ENCODE data around the gene POU6F2. TPM values are rescaled to one million over a fixed set of nuclear protein-coding genes. Genes with fewer than 3 reads are reported as not detected.

The POU6F2 gene, protein sequence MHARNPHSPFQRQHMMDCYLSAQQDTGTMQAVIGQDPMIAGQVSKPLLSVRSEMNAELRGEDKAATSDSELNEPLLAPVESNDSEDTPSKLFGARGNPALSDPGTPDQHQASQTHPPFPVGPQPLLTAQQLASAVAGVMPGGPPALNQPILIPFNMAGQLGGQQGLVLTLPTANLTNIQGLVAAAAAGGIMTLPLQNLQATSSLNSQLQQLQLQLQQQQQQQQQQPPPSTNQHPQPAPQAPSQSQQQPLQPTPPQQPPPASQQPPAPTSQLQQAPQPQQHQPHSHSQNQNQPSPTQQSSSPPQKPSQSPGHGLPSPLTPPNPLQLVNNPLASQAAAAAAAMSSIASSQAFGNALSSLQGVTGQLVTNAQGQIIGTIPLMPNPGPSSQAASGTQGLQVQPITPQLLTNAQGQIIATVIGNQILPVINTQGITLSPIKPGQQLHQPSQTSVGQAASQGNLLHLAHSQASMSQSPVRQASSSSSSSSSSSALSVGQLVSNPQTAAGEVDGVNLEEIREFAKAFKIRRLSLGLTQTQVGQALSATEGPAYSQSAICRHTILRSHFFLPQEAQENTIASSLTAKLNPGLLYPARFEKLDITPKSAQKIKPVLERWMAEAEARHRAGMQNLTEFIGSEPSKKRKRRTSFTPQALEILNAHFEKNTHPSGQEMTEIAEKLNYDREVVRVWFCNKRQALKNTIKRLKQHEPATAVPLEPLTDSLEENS
- under 1 TPM in 1 of 4 donors, not detected in 3; 0.16 TPM for polyA plus RNA-seq
- long read RNA-seq, donor 1, result 0 reads
- long read RNA-seq, donor 2, result 0 reads
- long read RNA-seq, donor 3, result 0 reads
- long read RNA-seq, donor 4, result 0 reads
- long read RNA-seq, donor 5, result 0 reads
- long read RNA-seq, donor 6, result 0 reads
- long read RNA-seq, donor 7, result 0 reads
- long read RNA-seq, donor 8, result 0 reads
- long read RNA-seq, donor 9, result 0 reads
- long read RNA-seq, donor 10, partial matches to known transcripts, result 0 of 6 reads
- long read RNA-seq, donor 10, other reads (novel, unspliced or antisense), result 6 of 6 reads

DNA sequence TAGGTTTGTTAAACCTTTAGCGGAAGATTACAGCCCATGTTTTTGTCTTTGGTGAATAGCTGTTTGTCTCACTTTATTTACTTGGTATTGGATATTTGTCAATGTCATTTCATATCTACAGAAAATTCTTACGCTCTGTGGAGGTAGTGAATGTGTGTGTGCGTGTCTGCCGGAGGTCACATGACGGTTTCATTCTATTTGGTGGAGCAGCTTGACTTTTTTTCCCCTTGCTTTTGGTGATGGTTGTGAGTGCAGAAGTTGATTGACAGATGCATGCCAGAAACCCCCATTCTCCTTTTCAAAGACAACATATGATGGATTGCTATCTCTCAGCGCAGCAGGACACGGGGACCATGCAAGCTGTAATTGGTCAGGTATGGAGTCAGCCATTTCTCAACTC, at the start of gene POU6F2:
POU6F2 (plus strand) TSS at position 225 of the 400 bp plus-strand sequence; CDS start at position 270, 45 bp downstream.
- Histone ChIP-seq H3K27me3 (ENCODE audit: control insufficient read depth in 3 of 3, insufficient read depth in 3 of 3, low read length in 3 of 3) (peaks cover 0 to 21% (median 7%) of the 10 kb centered on the region in 3 donors), H3K27ac (ENCODE audit: low read depth in 1 of 3, low read length in 2 of 3) (no peak within 1 kb of the TSS), H3K36me3 (ENCODE audit: control insufficient read depth in 3 of 3, insufficient read depth in 2 of 3, low read depth in 1 of 3, low read length in 3 of 3) (no peaks in the 10 kb centered on the region), H3K4me3 (ENCODE audit: low read depth in 1 of 3, low read length in 3 of 3) (no peak within 1 kb of the TSS), H3K4me1 (ENCODE audit: control insufficient read depth in 3 of 3, insufficient read depth in 2 of 3, low read depth in 1 of 3, low read length in 2 of 3) (no peaks in the 10 kb centered on the region), H3K9me3 (ENCODE audit: control insufficient read depth in 2 of 2, insufficient read depth in 1 of 2, low read depth in 1 of 2, low read length in 1 of 2) (no peaks in the 10 kb centered on the region)
- 56 to 78% (median 71%) methylated on average over 7 of the region's 7 CpGs for WGBS, 3 donors
- DNase-seq (no peak), FAIRE-seq (no peak)

DNA sequence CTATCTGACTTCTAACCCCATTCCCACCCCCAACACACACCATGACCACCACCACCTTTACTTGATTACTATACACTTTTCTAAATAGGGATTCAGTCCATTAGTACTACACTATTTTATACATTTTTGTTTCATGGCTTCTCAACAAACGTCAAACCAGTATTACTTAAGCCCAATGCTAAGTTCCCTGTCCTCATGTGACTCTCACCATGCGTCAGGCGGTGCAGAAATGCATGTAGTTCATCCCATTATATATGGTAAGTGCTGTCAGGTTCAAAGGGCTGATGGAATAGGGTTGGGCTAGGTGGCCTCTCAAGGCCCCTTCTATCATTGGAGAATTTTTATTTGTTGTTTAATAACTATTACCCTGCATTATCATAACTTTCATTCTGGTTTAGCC, 49.2 kb upstream of the POU6F2 start:
- H3K9me3 ChIP-seq (ENCODE audit: control insufficient read depth in 2 of 2, insufficient read depth in 1 of 2, low read depth in 1 of 2, low read length in 1 of 2), result no peaks in the 10 kb centered on the region
- FAIRE-seq (no peak), DNase-seq (no peak)
- WGBS, 3 donors, result 86 to 91% (median 91%) methylated on average over 3 of the region's 3 CpGs
- no peaks in the 10 kb centered on the region for H3K4me1 ChIP-seq (ENCODE audit: control insufficient read depth in 3 of 3, insufficient read depth in 2 of 3, low read depth in 1 of 3, low read length in 2 of 3)
- H3K4me3 ChIP-seq (ENCODE audit: low read depth in 1 of 3, low read length in 3 of 3), result no peak overlapping the region
- no peaks in the 10 kb centered on the region for H3K36me3 ChIP-seq (ENCODE audit: control insufficient read depth in 3 of 3, insufficient read depth in 2 of 3, low read depth in 1 of 3, low read length in 3 of 3)
- H3K27ac ChIP-seq (ENCODE audit: low read depth in 1 of 3, low read length in 2 of 3), result no peak overlapping the region
- H3K27me3 ChIP-seq (ENCODE audit: control insufficient read depth in 3 of 3, insufficient read depth in 3 of 3, low read length in 3 of 3), result peaks cover 0 to 3% (median 0%) of the 10 kb centered on the region in 3 donors

DNA sequence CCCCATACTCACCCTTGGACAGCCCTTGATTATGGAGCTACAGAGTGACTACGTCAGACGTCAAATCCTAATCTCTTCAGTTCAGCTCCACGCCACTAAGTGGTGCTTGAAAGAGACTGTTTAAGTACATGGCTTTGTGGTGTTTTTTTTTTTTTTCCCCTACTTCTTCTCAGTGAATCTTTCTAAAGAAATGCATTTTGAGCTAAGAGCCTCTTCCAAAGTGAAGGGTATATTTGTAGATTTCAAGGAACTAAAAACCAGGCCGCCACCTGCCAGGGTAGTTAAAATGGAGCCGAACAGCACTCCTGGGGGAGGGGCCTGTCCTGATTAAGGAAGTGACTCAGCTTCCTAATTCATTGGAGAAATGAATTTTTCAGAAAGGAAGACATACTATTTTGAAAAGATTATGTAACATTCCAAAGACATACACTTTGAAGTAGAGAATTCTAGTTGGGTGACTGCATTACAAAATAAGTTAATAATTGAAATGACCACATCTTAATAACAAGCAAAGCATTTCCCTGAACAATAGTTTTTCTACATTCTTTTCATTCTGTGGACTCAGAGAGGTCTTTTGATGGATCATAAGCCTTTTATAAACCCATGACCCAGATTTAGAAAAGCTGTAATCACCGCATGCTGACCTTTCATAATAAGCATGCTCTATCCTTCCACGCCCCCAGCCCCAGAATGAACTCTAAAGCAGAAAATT, 48.1 kb upstream of the POU6F2 start:
- H3K27me3 ChIP-seq (ENCODE audit: control insufficient read depth in 3 of 3, insufficient read depth in 3 of 3, low read length in 3 of 3), result peaks cover 0 to 3% (median 0%) of the 10 kb centered on the region in 3 donors
- WGBS, 3 donors, result 85 to 90% (median 87%) methylated on average over 7 of the region's 7 CpGs
- H3K4me1 ChIP-seq (ENCODE audit: control insufficient read depth in 3 of 3, insufficient read depth in 2 of 3, low read depth in 1 of 3, low read length in 2 of 3), result no peaks in the 10 kb centered on the region
- no peak overlapping the region for H3K27ac ChIP-seq (ENCODE audit: low read depth in 1 of 3, low read length in 2 of 3)
- H3K4me3 ChIP-seq (ENCODE audit: low read depth in 1 of 3, low read length in 3 of 3), result no peak overlapping the region
- no peaks in the 10 kb centered on the region for H3K9me3 ChIP-seq (ENCODE audit: control insufficient read depth in 2 of 2, insufficient read depth in 1 of 2, low read depth in 1 of 2, low read length in 1 of 2)
- H3K36me3 ChIP-seq (ENCODE audit: control insufficient read depth in 3 of 3, insufficient read depth in 2 of 3, low read depth in 1 of 3, low read length in 3 of 3), result no peaks in the 10 kb centered on the region
- FAIRE-seq (no peak), DNase-seq (no peak)

DNA sequence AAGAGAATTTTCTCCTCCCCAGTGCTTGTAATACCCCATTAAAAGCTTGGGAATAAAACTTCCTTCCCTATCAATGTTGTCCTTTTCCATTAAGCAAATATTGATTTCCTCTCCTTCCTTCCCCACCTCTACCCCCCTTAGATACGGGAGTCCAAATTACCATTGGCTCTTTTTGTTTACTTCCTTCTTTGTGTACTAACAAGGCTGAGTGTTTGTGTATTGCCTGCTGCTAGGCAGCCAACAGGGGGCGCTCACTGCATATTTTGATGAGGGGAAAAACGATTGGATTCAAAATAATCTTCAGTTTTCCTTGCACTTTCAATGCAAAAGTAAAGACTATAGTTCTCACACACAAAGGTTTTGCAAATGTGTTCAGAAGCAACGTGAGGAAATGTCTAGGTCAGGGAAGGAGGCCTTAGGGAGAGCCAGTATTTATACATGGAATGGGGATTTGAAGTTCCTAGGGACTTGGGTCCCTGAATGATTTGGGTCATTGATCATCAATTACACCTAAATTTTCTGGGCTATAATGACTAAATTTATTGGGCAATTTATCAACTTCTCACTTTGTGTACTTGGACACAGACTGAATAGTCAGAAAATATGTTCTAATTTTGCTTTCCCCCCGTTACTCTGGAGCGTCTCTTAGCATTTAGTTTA, 45.1 kb upstream of the POU6F2 start:
- peak; percentile 59 to 71 for DNase-seq
- FAIRE-seq, result no peak
- Histone ChIP-seq H3K4me3 (ENCODE audit: low read depth in 1 of 3, low read length in 3 of 3) (no peak overlapping the region), H3K9me3 (ENCODE audit: control insufficient read depth in 2 of 2, insufficient read depth in 1 of 2, low read depth in 1 of 2, low read length in 1 of 2) (no peaks in the 10 kb centered on the region), H3K4me1 (ENCODE audit: control insufficient read depth in 3 of 3, insufficient read depth in 2 of 3, low read depth in 1 of 3, low read length in 2 of 3) (no peaks in the 10 kb centered on the region), H3K27ac (ENCODE audit: low read depth in 1 of 3, low read length in 2 of 3) (no peak overlapping the region), H3K27me3 (ENCODE audit: control insufficient read depth in 3 of 3, insufficient read depth in 3 of 3, low read length in 3 of 3) (peaks cover 0 to 3% (median 0%) of the 10 kb centered on the region in 3 donors), H3K36me3 (ENCODE audit: control insufficient read depth in 3 of 3, insufficient read depth in 2 of 3, low read depth in 1 of 3, low read length in 3 of 3) (no peaks in the 10 kb centered on the region)
- 33 to 34% (median 33%) methylated on average over 6 of the region's 6 CpGs for WGBS, 3 donors

DNA sequence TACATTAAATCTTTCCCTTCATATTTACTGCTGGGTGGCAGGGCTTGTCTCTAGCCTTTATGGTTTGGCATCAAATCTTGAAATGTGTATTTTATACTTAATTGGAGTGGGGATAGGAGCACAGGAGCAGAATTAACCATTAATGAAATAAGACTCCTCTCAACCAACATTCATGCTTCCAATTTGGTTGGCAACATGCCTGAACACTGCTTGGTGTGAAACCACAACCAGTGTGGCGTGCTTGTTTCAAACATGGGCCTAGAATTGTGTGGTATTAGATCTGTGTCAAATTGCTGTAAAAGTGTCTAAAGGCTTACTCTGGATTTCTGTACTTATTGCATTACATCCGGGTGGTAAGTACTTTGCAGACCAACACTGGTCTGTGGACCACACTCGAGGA, 43.7 kb upstream of the POU6F2 start:
- Histone ChIP-seq H3K4me1 (ENCODE audit: control insufficient read depth in 3 of 3, insufficient read depth in 2 of 3, low read depth in 1 of 3, low read length in 2 of 3) (no peaks in the 10 kb centered on the region), H3K27ac (ENCODE audit: low read depth in 1 of 3, low read length in 2 of 3) (no peak overlapping the region), H3K4me3 (ENCODE audit: low read depth in 1 of 3, low read length in 3 of 3) (no peak overlapping the region), H3K9me3 (ENCODE audit: control insufficient read depth in 2 of 2, insufficient read depth in 1 of 2, low read depth in 1 of 2, low read length in 1 of 2) (no peaks in the 10 kb centered on the region), H3K36me3 (ENCODE audit: control insufficient read depth in 3 of 3, insufficient read depth in 2 of 3, low read depth in 1 of 3, low read length in 3 of 3) (no peaks in the 10 kb centered on the region), H3K27me3 (ENCODE audit: control insufficient read depth in 3 of 3, insufficient read depth in 3 of 3, low read length in 3 of 3) (no peaks in the 10 kb centered on the region)
- WGBS, 3 donors, result 80 to 87% (median 86%) methylated on average over 3 of the region's 3 CpGs
- FAIRE-seq, result no peak
- no peak for DNase-seq

DNA sequence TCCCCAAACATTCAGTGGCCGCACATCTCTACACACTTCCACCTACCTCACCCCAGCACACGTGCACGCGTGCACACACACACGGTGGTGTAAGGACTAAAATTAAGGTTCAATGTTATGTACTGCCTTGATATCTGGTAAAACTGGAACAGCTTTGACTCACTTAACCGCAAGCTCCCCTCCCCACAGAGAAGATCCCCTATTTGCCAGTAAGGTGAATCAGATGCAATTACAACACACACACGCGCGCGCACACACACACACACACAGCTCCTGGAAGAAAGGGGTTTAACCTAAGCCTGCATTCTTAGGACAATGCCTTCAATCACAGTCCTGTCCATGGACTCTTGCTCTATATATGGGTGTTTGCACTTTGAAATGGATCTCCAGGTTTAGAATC, 43.2 kb upstream of the POU6F2 start:
- 92 to 97% (median 92%) methylated on average over 10 of the region's 10 CpGs for WGBS, 3 donors
- H3K27ac ChIP-seq (ENCODE audit: low read depth in 1 of 3, low read length in 2 of 3), result no peak overlapping the region
- H3K4me1 ChIP-seq (ENCODE audit: control insufficient read depth in 3 of 3, insufficient read depth in 2 of 3, low read depth in 1 of 3, low read length in 2 of 3), result no peaks in the 10 kb centered on the region
- H3K9me3 ChIP-seq (ENCODE audit: control insufficient read depth in 2 of 2, insufficient read depth in 1 of 2, low read depth in 1 of 2, low read length in 1 of 2), result no peaks in the 10 kb centered on the region
- DNase-seq, result no peak
- no peak for FAIRE-seq
- no peak overlapping the region for H3K4me3 ChIP-seq (ENCODE audit: low read depth in 1 of 3, low read length in 3 of 3)
- H3K27me3 ChIP-seq (ENCODE audit: control insufficient read depth in 3 of 3, insufficient read depth in 3 of 3, low read length in 3 of 3), result no peaks in the 10 kb centered on the region
- H3K36me3 ChIP-seq (ENCODE audit: control insufficient read depth in 3 of 3, insufficient read depth in 2 of 3, low read depth in 1 of 3, low read length in 3 of 3), result no peaks in the 10 kb centered on the region

DNA sequence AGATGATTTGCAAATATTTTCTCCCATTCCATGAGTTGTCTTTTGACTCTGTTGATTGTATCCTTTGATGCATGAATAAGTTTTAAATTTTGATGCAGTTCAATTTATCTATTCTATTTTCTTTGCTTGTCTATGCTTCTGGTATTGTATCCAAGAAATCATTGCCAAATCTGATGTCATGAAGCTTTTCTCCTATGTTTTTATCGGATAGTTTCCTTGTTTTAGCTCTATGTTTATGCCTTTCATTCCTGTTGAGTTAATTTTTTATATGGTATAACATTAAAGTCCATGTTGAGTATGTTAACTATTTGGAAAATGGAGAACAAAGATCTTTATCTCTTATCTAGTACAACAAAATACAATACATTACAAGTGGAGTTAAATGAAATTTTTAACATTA, 41.1 kb upstream of the POU6F2 start:
- WGBS, 3 donors, result 69 to 75% (median 69%) methylated on average over 1 of the region's 1 CpG
- H3K4me3 ChIP-seq (ENCODE audit: low read depth in 1 of 3, low read length in 3 of 3), result no peak overlapping the region
- no peaks in the 10 kb centered on the region for H3K9me3 ChIP-seq (ENCODE audit: control insufficient read depth in 2 of 2, insufficient read depth in 1 of 2, low read depth in 1 of 2, low read length in 1 of 2)
- no peaks in the 10 kb centered on the region for H3K36me3 ChIP-seq (ENCODE audit: control insufficient read depth in 3 of 3, insufficient read depth in 2 of 3, low read depth in 1 of 3, low read length in 3 of 3)
- H3K27ac ChIP-seq (ENCODE audit: low read depth in 1 of 3, low read length in 2 of 3), result no peak overlapping the region
- FAIRE-seq (peak; percentile 87), DNase-seq (no peak)
- no peaks in the 10 kb centered on the region for H3K4me1 ChIP-seq (ENCODE audit: control insufficient read depth in 3 of 3, insufficient read depth in 2 of 3, low read depth in 1 of 3, low read length in 2 of 3)
- no peaks in the 10 kb centered on the region for H3K27me3 ChIP-seq (ENCODE audit: control insufficient read depth in 3 of 3, insufficient read depth in 3 of 3, low read length in 3 of 3)
